Duodenal mucosa (tissue), 2 donors: Measurements from ENCODE around the gene MCTP2.

Experiments used
- H3K27ac ChIP-seq: one replicate; pipeline ENCODE4 v1.7.0; 2013; ENCODE audit warnings: low read depth, low read length
- H3K27me3 ChIP-seq, 2 donors: one replicate each; pipeline ENCODE4 v1.7.0; 2013; ENCODE audit warnings: low read length in 2 of 2, control low read depth in 1 of 2; ENCODE audit not compliant: insufficient read depth in 2 of 2, control insufficient read depth in 1 of 2
- H3K36me3 ChIP-seq, 2 donors: one replicate each; pipeline ENCODE4 v1.7.0; 2013; ENCODE audit warnings: low read length in 2 of 2, control low read depth in 1 of 2; ENCODE audit not compliant: insufficient read depth in 2 of 2, control insufficient read depth in 1 of 2
- H3K4me1 ChIP-seq, 2 donors: one replicate each; pipeline ENCODE4 v1.7.0; 2013; ENCODE audit warnings: low read length in 2 of 2, control low read depth in 1 of 2; ENCODE audit not compliant: insufficient read depth in 2 of 2, control insufficient read depth in 1 of 2
- H3K4me3 ChIP-seq, 2 donors: one replicate each; pipeline ENCODE4 v1.7.0; 2013; ENCODE audit warnings: low read length in 2 of 2, low read depth in 1 of 2
- H3K9ac ChIP-seq, 2 donors: one replicate each; pipeline ENCODE4 v1.7.0; 2013; ENCODE audit warnings: low read length in 2 of 2, low read depth in 1 of 2
- H3K9me3 ChIP-seq, 2 donors: one replicate each; pipeline ENCODE4 v1.7.0; 2013; ENCODE audit warnings: low read length in 2 of 2, control low read depth in 1 of 2; ENCODE audit not compliant: control insufficient read depth in 1 of 2

MCTP2 gene

GRCh38 chr15:94432279-94432678 is 200.9 kb downstream of the MCTP2 start:
- Histone ChIP-seq H3K36me3 (no peaks in the 10 kb centered on the region), H3K9ac (no peak overlapping the region), H3K4me1 (no peaks in the 10 kb centered on the region), H3K9me3 (no peaks in the 10 kb centered on the region), H3K4me3 (no peak overlapping the region), H3K27ac (no peak overlapping the region), H3K27me3 (no peaks in the 10 kb centered on the region)

GRCh38 chr15:94439158-94439557 is 207.8 kb downstream of the MCTP2 start:
- H3K27ac ChIP-seq = no peak overlapping the region
- H3K36me3 ChIP-seq = peaks cover 7 to 8% of the 10 kb centered on the region in 2 donors
- H3K9ac ChIP-seq = no peak overlapping the region
- H3K27me3 ChIP-seq = no peaks in the 10 kb centered on the region
- H3K4me1 ChIP-seq = no peaks in the 10 kb centered on the region
- no peaks in the 10 kb centered on the region for H3K9me3 ChIP-seq
- H3K4me3 ChIP-seq = no peak overlapping the region

GRCh38 chr15:94441760-94442159 is 210.4 kb downstream of the MCTP2 start:
- Histone ChIP-seq H3K36me3 (peaks cover 8 to 18% of the 10 kb centered on the region in 2 donors), H3K9ac (no peak overlapping the region), H3K27ac (no peak overlapping the region), H3K27me3 (no peaks in the 10 kb centered on the region), H3K4me1 (no peaks in the 10 kb centered on the region), H3K4me3 (no peak overlapping the region), H3K9me3 (no peaks in the 10 kb centered on the region)

- Histone ChIP-seq H3K27me3 (no peaks in the 10 kb centered on the region), H3K9ac (no peak overlapping the region), H3K36me3 (peaks cover 8 to 18% of the 10 kb centered on the region in 2 donors), H3K4me3 (no peak overlapping the region), H3K27ac (no peak overlapping the region), H3K9me3 (no peaks in the 10 kb centered on the region), H3K4me1 (no peaks in the 10 kb centered on the region)
Measured at GRCh38 chr15:94442480-94442879, 211.1 kb downstream of the MCTP2 start.

DNA sequence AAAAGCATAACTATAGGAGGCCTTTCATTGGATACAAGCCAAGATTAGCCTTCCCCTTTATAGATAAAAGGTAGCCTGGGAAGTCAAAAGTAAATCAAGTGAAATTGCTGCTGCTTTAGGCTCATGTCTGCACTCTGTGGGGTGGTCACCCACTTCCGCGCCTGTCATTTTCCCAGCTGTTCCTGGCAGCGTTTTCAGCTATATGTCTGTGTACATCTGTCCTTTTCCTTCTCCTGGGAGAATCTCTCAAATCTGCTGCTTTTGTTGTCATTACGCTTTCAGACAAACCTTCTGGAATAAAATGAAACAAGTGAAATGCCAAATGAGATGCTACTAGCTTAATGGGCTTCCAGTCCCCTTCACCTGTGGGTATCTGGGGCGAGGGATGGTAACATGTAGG is 211.8 kb downstream of the MCTP2 start:
- peaks cover 8 to 18% of the 10 kb centered on the region in 2 donors for H3K36me3 ChIP-seq
- H3K9me3 ChIP-seq = no peaks in the 10 kb centered on the region
- H3K9ac ChIP-seq = no peak overlapping the region
- no peak overlapping the region for H3K27ac ChIP-seq
- no peak overlapping the region for H3K4me3 ChIP-seq
- no peaks in the 10 kb centered on the region for H3K27me3 ChIP-seq
- H3K4me1 ChIP-seq = no peaks in the 10 kb centered on the region

DNA sequence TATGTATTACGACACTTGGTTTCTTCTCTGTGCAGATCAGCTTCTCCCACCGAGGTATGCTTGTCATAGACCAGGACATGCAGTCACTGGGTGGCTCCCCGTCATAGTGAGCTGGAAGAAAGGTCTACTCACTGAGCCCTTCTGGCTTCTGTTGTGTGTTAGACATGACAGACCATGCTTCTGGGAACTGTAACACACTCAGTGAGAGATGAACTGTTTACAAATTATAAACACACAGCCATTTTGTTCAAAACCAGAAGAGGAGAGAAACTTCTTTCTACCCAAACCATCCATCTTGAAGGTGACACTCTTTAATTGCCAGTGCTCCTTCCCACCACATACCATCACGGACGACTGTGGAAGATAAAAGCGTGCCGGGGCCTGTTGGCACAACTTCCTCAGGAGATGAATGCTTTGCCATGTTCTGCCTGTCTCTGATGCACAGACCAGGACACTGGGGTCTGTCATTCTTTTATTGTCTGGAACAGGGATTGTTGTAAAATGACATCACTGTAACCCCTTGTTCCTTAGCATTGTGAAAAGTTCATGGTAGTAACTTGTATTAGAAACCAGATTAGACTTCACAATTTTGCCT is 214.3 kb downstream of the MCTP2 start:
- Histone ChIP-seq H3K9ac (no peak overlapping the region), H3K4me1 (no peaks in the 10 kb centered on the region), H3K36me3 (peaks cover under 1 to 12% of the 10 kb centered on the region in 2 donors), H3K27ac (no peak overlapping the region), H3K4me3 (no peak overlapping the region), H3K27me3 (no peaks in the 10 kb centered on the region), H3K9me3 (no peaks in the 10 kb centered on the region)

GRCh38 chr15:94446441-94446840 is 215.1 kb downstream of the MCTP2 start:
- H3K27me3 ChIP-seq = no peaks in the 10 kb centered on the region
- H3K36me3 ChIP-seq = peaks cover 0 to 12% of the 10 kb centered on the region in 2 donors
- H3K4me3 ChIP-seq = no peak overlapping the region
- H3K9me3 ChIP-seq = no peaks in the 10 kb centered on the region
- no peaks in the 10 kb centered on the region for H3K4me1 ChIP-seq
- no peak overlapping the region for H3K27ac ChIP-seq
- no peak overlapping the region for H3K9ac ChIP-seq

DNA sequence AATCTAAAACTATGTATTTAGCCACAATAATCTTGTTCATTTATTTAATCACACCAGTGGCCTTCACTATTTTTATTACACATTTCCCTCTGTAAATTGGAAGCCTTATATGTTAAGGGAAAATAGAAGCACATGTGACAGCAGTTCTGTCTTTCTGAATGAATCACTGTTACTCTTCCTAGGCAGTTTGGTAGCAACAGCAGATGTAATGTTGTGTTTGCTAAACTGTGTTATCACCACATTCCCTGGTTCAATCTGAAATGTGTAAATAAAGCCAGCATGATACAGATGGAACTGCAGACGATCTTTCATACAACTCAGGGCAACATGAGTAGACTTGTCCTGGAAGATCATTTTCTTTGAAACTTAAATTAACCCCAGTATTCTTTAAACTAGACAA is 220.1 kb downstream of the MCTP2 start:
- H3K36me3 ChIP-seq = no peaks in the 10 kb centered on the region
- no peaks in the 10 kb centered on the region for H3K27me3 ChIP-seq
- no peak overlapping the region for H3K27ac ChIP-seq
- no peaks in the 10 kb centered on the region for H3K4me1 ChIP-seq
- H3K9me3 ChIP-seq = no peaks in the 10 kb centered on the region
- H3K9ac ChIP-seq = no peak overlapping the region
- H3K4me3 ChIP-seq = no peak overlapping the region

GRCh38 chr15:94453227-94453988 is 222.0 kb downstream of the MCTP2 start:
- Histone ChIP-seq H3K27me3 (no peaks in the 10 kb centered on the region), H3K4me1 (no peaks in the 10 kb centered on the region), H3K9ac (no peak overlapping the region), H3K9me3 (no peaks in the 10 kb centered on the region), H3K36me3 (peaks cover 3 to 4% of the 10 kb centered on the region in 2 donors), H3K27ac (no peak overlapping the region), H3K4me3 (no peak overlapping the region)

- no peak overlapping the region for H3K27ac ChIP-seq
- no peaks in the 10 kb centered on the region for H3K9me3 ChIP-seq
- peaks cover 3 to 6% of the 10 kb centered on the region in 2 donors for H3K36me3 ChIP-seq
- no peak overlapping the region for H3K9ac ChIP-seq
- H3K4me3 ChIP-seq = no peak overlapping the region
- H3K4me1 ChIP-seq = no peaks in the 10 kb centered on the region
- no peaks in the 10 kb centered on the region for H3K27me3 ChIP-seq
Measured at GRCh38 chr15:94455297-94455696, 223.9 kb downstream of the MCTP2 start.
